ENCODE results near the gene ZDHHC1.
"Not testable (repeated sequence)": the region's sequence is repeated elsewhere in the genome, so short reads cannot be mapped to it uniquely, and the experiment has no call there.

Gene ZDHHC1

DNA sequence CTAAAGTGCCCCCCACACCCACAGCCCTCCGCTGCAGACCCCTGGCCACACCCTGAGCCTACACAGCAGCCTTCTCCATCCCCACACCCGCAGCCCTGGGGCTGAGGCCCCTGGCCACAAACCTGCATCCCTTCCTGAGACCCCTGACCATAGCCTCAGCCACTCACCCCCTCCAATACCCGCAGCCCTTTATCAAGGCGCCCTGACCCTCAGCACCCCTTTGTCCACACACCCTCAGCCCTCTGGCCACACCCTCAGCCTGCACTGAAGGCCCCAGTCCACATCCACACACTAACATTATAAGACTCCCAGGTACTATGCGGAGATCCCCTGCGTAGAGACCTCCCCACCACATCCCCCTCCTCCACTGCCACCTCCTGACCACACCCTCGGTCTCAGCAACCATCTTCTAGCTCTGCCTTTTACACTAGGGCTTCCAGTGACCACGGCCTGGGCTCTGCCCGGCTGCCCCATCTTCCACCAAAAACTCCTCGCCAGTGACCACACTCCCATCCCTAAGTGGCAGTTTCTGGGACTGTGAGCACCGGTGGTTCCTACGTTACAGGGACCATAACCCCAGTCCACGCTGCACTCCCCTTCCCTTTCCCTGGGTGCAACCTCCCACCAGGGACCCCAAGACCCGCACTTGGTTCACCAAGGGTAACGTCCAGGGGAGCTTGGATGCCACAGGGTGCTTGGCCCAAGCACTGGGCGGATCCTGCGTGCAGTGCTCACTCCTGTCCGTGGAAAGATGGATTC, 23.8 kb downstream of the ZDHHC1 start:
- no peak overlapping the region for H3K4me3 ChIP-seq (ENCODE audit: low read length)
- no peak for TF ChIP-seq ZNF274 (IDR thresholded peaks at IDR 0.05; ENCODE audit: low read depth, low read length)

- H3K4me3 ChIP-seq (ENCODE audit: low read length), result no peak overlapping the region
- no peak for TF ChIP-seq ZNF274 (IDR thresholded peaks at IDR 0.05; ENCODE audit: low read depth, low read length)
These were observed 24.6 kb downstream of the ZDHHC1 start for GRCh38 chr16:67391424-67392300.

DNA sequence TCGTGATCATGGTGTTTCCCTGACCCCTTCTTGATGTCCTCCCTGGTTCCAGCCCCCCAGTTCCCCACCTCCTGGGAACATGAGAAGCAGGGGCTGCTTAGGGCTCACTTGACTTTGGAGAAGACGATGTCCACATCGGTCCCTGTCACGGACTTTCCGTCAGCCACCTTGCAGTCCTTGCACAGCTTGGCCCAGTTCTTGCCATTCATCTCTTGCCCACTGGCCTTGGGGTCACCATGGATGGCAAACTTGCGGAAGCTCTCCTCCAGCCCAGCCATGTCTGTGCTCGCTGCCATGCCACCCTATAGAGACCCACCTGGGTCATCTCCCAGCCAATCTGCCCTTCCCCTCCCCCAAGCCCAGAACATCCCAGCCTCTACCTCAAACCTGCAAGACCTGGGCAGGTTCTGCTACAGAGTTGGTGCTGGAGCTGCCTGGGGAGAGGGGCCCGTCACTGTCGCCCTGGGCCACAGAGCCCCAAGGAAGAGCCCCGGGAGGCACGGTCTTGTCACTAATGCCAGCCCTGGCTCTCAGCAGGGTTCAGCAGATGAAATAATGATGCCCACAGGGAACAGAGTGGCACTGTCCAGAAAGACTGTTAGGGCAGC, 25.4 kb downstream of the ZDHHC1 start:
- TF ChIP-seq ZNF274 (IDR thresholded peaks at IDR 0.05; ENCODE audit: low read depth, low read length), result no peak

GRCh38 chr16:67389911-67390815, 26.1 kb downstream of the ZDHHC1 start:
- H3K4me3 ChIP-seq (ENCODE audit: low read length), result no peak overlapping the region
- TF ChIP-seq ZNF274 (IDR thresholded peaks at IDR 0.05; ENCODE audit: low read depth, low read length), result no peak

More for the DNA sequence above, 25.4 kb downstream of the ZDHHC1 start:
- H3K4me3 ChIP-seq (ENCODE audit: low read length), result no peak overlapping the region

DNA sequence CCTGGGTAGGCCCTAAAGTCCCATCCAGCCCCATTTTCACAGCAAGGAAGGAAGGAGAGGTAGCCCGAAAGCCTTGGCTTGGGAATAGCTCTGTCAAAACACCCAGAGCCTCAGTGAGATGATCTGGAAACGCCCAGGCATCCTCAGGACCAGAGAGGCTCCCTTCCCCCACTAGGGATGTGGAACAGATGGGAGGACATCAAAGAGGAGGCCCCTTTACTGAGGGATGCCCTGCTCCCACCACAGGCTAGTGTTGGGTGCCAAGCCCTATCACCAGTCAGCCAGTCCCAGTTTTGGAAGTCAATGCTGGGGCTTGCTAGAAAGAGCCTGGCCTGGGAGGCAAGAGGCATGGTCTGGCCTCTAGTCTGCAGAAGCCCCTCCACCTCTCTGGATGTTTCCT, 27.7 kb downstream of the ZDHHC1 start:
- no peak for TF ChIP-seq ZNF274 (IDR thresholded peaks at IDR 0.05; ENCODE audit: low read depth, low read length)
- H3K4me3 ChIP-seq (ENCODE audit: low read length), result no peak overlapping the region

GRCh38 chr16:67388191-67388590, 28.1 kb downstream of the ZDHHC1 start:
- H3K4me3 ChIP-seq (ENCODE audit: low read length), result no peak overlapping the region
- TF ChIP-seq ZNF274 (IDR thresholded peaks at IDR 0.05; ENCODE audit: low read depth, low read length), result no peak

- no peak overlapping the region for H3K4me3 ChIP-seq (ENCODE audit: low read length)
- TF ChIP-seq ZNF274 (IDR thresholded peaks at IDR 0.05; ENCODE audit: low read depth, low read length), result no peak
These were observed 28.7 kb downstream of the ZDHHC1 start for GRCh38 chr16:67387479-67388079.

DNA sequence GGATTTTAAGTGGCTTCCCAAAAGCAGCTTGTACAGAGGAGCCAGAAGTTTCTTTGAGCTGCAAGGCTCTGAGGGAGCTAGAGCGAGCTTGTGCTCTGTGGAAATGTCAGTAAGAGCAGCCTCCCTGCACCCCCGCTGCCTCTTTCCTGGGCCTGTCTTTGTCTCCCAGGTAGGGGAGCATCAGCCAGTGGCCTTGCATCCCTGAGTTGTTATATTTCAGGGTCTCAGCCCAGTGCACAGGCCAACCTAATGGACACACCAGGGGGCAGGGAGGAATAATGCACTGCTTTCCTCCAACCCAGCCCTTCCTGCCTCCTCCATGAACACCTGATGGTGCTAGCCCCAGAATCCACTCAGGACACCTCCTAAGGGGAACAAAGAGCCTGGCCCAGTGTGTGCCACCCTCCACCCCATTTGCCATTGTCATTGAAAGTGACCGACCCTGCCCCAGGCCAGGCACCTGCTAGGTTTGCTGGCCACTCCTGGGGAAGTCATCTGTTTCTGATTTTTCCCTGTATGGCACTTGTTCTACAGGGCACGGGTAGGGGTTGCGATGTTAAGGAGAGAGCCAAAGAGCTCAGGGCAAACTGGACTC, 29.3 kb downstream of the ZDHHC1 start:
- no peak for TF ChIP-seq ZNF274 (IDR thresholded peaks at IDR 0.05; ENCODE audit: low read depth, low read length)

DNA sequence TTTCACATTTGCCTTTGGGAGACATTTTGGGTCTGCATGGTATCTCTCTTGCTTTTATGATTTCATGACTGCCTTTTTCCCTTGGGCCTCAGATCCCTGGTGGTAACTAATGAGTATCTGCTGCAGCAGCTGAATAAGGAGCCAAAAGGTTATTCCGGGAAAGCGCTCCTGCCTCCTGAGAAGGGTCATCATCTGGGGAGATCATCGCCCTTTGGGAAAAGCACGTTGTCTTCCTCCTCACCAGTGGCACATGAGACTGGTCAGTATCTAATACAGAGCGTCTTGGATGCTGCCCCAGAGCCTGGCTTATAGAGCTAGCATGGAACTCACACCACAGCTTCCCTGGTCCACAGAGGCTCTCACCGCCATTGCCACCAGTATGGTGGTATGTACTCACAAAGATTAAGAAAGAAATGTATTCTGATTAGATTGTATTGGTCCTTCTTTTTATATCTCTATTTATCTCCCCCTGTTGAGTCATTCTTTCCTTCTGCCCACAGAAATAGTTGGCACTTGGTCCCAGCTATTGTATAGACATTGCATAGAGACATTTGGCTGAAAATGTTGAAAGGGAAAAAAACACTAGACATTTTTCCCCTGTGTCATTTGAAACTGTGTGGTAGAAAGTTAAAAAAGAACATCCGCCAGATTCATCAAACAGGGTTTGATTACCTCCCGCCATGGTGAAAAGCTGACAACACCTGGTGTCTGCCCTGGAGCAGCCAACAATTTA, 31.3 kb downstream of the ZDHHC1 start:
- H3K4me3 ChIP-seq (ENCODE audit: low read length), result no peak overlapping the region
- TF ChIP-seq ZNF274 (IDR thresholded peaks at IDR 0.05; ENCODE audit: low read depth, low read length), result no peak

More for the DNA sequence above, 29.3 kb downstream of the ZDHHC1 start:
- H3K4me3 ChIP-seq (ENCODE audit: low read length), result no peak overlapping the region

DNA sequence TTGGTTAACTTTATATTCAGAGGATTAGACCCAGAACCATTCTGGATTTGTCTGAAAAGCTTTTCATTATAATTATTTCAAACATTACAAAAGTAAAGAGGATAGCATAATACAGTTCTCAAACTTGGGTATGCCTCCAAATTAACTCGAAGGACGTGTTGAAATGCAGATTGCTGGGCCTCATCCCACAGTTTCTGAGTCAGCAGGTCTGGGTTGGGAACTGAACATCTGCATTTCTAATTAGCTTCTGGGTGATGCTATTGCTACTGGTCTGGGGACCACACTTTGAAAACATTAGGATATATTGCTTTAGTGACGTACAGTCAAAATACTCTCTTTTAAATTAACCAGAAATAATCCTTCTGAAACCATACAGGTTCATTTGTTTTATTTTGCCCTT, 33.0 kb downstream of the ZDHHC1 start:
- no peak overlapping the region for H3K4me3 ChIP-seq (ENCODE audit: low read length)
- no peak for TF ChIP-seq ZNF274 (IDR thresholded peaks at IDR 0.05; ENCODE audit: low read depth, low read length)

DNA sequence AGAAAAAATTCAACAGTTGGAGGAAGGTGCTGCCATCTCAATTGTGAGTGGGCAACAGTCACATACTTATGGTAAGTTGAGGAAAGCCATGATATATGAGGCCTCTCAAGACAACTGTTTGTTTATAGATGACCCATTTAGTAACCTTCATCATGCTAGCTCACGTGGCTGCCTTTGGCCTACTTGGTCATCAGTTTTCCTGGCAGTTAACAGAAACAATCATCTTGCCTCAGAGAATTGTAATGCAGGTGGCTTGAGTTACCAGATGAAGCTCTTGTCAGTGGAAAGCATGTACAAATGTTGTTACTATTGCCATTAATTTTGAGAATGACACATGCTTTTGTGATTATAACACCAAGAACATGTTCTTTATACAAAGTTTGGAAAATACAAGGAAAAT, 37.6 kb downstream of the ZDHHC1 start:
- no peak for TF ChIP-seq ZNF274 (IDR thresholded peaks at IDR 0.05; ENCODE audit: low read depth, low read length)
- no peak overlapping the region for H3K4me3 ChIP-seq (ENCODE audit: low read length)

DNA sequence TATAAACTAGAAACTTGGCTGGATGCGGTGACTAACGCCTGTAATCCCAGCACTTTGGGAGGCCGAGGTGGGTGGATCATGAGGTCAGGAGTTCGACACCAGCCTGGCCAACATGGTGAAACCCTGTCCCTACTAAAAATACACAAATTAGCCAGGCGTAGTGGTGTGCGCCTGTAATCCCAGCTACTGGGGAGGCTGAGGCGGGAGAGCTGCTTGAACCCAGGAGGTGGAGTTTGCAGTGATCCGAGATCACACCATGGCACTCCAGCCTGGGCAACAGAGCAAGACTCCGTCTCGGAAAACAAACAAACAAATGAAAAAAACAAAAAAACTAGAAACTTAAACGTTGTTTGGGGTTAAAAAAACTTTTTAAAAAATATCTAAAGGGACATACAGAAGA, 40.3 kb downstream of the ZDHHC1 start:
- H3K4me3 ChIP-seq (ENCODE audit: low read length), result not testable (repeated sequence)

Data from GM08714 (cell line).